Measurements from ENCODE around the gene CGB3.
"Not testable (repeated sequence)": the region's sequence is repeated elsewhere in the genome, so short reads cannot be mapped to it uniquely, and the experiment has no call there.

Gene CGB3

GRCh38 chr19:49038557-49039276 is 14.6 kb upstream of the CGB3 start:
- H3K27me3 ChIP-seq (replicated peaks; ENCODE audit: control insufficient read depth, insufficient read depth, low read length); H3K4me3 ChIP-seq (ENCODE audit: low read length); H3K9me3 ChIP-seq (ENCODE audit: control insufficient read depth, low read length); H3K36me3 ChIP-seq (ENCODE audit: control insufficient read depth, insufficient read depth, low read length, severe bottlenecking); DNase-seq (ENCODE audit: low read depth); H3K9ac ChIP-seq (ENCODE audit: low read length); H3K4me1 ChIP-seq (ENCODE audit: control insufficient read depth, insufficient read depth, low read length): not testable (repeated sequence)

- not testable (repeated sequence) for H3K36me3 ChIP-seq (ENCODE audit: control insufficient read depth, insufficient read depth, low read length, severe bottlenecking); H3K27me3 ChIP-seq (replicated peaks; ENCODE audit: control insufficient read depth, insufficient read depth, low read length); DNase-seq (ENCODE audit: low read depth); H3K4me1 ChIP-seq (ENCODE audit: control insufficient read depth, insufficient read depth, low read length); H3K9me3 ChIP-seq (ENCODE audit: control insufficient read depth, low read length); H3K9ac ChIP-seq (ENCODE audit: low read length); H3K4me3 ChIP-seq (ENCODE audit: low read length)
Observed at GRCh38 chr19:49038111-49038510, 14.0 kb upstream of the CGB3 start.

GRCh38 chr19:49036815-49037214 is 12.7 kb upstream of the CGB3 start, which contains the start of gene CGB1:
Gene CGB1, minus strand, starts transcription at chr19:49036895. Its CDS starts 184 bp downstream, at chr19:49036711.
- not testable (repeated sequence) for DNase-seq (ENCODE audit: low read depth)

GRCh38 chr19:49031642-49032301 is 7.6 kb upstream of the CGB3 start, which contains the start of gene CGB2:
Gene CGB2, plus strand, starts transcription at chr19:49031890. Its CDS starts 206 bp downstream, at chr19:49032096.
- not testable (repeated sequence) for H3K36me3 ChIP-seq (ENCODE audit: control insufficient read depth, insufficient read depth, low read length, severe bottlenecking); H3K27me3 ChIP-seq (replicated peaks; ENCODE audit: control insufficient read depth, insufficient read depth, low read length); H3K4me3 ChIP-seq (ENCODE audit: low read length); DNase-seq (ENCODE audit: low read depth); H3K4me1 ChIP-seq (ENCODE audit: control insufficient read depth, insufficient read depth, low read length); H3K9ac ChIP-seq (ENCODE audit: low read length); H3K9me3 ChIP-seq (ENCODE audit: control insufficient read depth, low read length)

More at GRCh38 chr19:49036815-49037214, 12.7 kb upstream of the CGB3 start, which contains the start of gene CGB1:
- H3K36me3 ChIP-seq (ENCODE audit: control insufficient read depth, insufficient read depth, low read length, severe bottlenecking); H3K9ac ChIP-seq (ENCODE audit: low read length); H3K9me3 ChIP-seq (ENCODE audit: control insufficient read depth, low read length); H3K4me1 ChIP-seq (ENCODE audit: control insufficient read depth, insufficient read depth, low read length); H3K4me3 ChIP-seq (ENCODE audit: low read length); H3K27me3 ChIP-seq (replicated peaks; ENCODE audit: control insufficient read depth, insufficient read depth, low read length): not testable (repeated sequence)

- H3K9me3 ChIP-seq (ENCODE audit: control insufficient read depth, low read length); DNase-seq (ENCODE audit: low read depth); H3K27me3 ChIP-seq (replicated peaks; ENCODE audit: control insufficient read depth, insufficient read depth, low read length); H3K36me3 ChIP-seq (ENCODE audit: control insufficient read depth, insufficient read depth, low read length, severe bottlenecking); H3K4me3 ChIP-seq (ENCODE audit: low read length); H3K4me1 ChIP-seq (ENCODE audit: control insufficient read depth, insufficient read depth, low read length); H3K9ac ChIP-seq (ENCODE audit: low read length): not testable (repeated sequence)
Observed at GRCh38 chr19:49030323-49030722, 6.2 kb upstream of the CGB3 start.

- DNase-seq (ENCODE audit: low read depth); H3K36me3 ChIP-seq (ENCODE audit: control insufficient read depth, insufficient read depth, low read length, severe bottlenecking); H3K9ac ChIP-seq (ENCODE audit: low read length); H3K4me3 ChIP-seq (ENCODE audit: low read length); H3K27me3 ChIP-seq (replicated peaks; ENCODE audit: control insufficient read depth, insufficient read depth, low read length); H3K9me3 ChIP-seq (ENCODE audit: control insufficient read depth, low read length); H3K4me1 ChIP-seq (ENCODE audit: control insufficient read depth, insufficient read depth, low read length): not testable (repeated sequence)
Observed at GRCh38 chr19:49029749-49030148, 5.6 kb upstream of the CGB3 start.

GRCh38 chr19:49028686-49029085 is 4.6 kb upstream of the CGB3 start:
- H3K4me1 ChIP-seq (ENCODE audit: control insufficient read depth, insufficient read depth, low read length); H3K9ac ChIP-seq (ENCODE audit: low read length); H3K36me3 ChIP-seq (ENCODE audit: control insufficient read depth, insufficient read depth, low read length, severe bottlenecking); H3K4me3 ChIP-seq (ENCODE audit: low read length); H3K9me3 ChIP-seq (ENCODE audit: control insufficient read depth, low read length); DNase-seq (ENCODE audit: low read depth); H3K27me3 ChIP-seq (replicated peaks; ENCODE audit: control insufficient read depth, insufficient read depth, low read length): not testable (repeated sequence)

GRCh38 chr19:49025599-49025998 is 1.5 kb upstream of the CGB3 start:
- H3K9me3 ChIP-seq (ENCODE audit: control insufficient read depth, low read length); H3K4me3 ChIP-seq (ENCODE audit: low read length); H3K4me1 ChIP-seq (ENCODE audit: control insufficient read depth, insufficient read depth, low read length); H3K36me3 ChIP-seq (ENCODE audit: control insufficient read depth, insufficient read depth, low read length, severe bottlenecking); DNase-seq (ENCODE audit: low read depth); H3K9ac ChIP-seq (ENCODE audit: low read length); H3K27me3 ChIP-seq (replicated peaks; ENCODE audit: control insufficient read depth, insufficient read depth, low read length): not testable (repeated sequence)

- not testable (repeated sequence) for H3K9ac ChIP-seq (ENCODE audit: low read length); H3K4me1 ChIP-seq (ENCODE audit: control insufficient read depth, insufficient read depth, low read length); H3K27me3 ChIP-seq (replicated peaks; ENCODE audit: control insufficient read depth, insufficient read depth, low read length); H3K4me3 ChIP-seq (ENCODE audit: low read length); DNase-seq (ENCODE audit: low read depth); H3K9me3 ChIP-seq (ENCODE audit: control insufficient read depth, low read length); H3K36me3 ChIP-seq (ENCODE audit: control insufficient read depth, insufficient read depth, low read length, severe bottlenecking)
Observed at GRCh38 chr19:49025088-49025487, 955 bp upstream of the CGB3 start.

GRCh38 chr19:49022116-49022515 is 2.0 kb downstream of the CGB3 start:
- H3K36me3 ChIP-seq (ENCODE audit: control insufficient read depth, insufficient read depth, low read length, severe bottlenecking) = no peaks in the 10 kb centered on the region
- no peak overlapping the region for H3K4me3 ChIP-seq (ENCODE audit: low read length)
- H3K4me1 ChIP-seq (ENCODE audit: control insufficient read depth, insufficient read depth, low read length) = peaks cover 10% of the 10 kb centered on the region
- no peak overlapping the region for H3K9ac ChIP-seq (ENCODE audit: low read length)
- no peaks in the 10 kb centered on the region for H3K9me3 ChIP-seq (ENCODE audit: control insufficient read depth, low read length)
- H3K27me3 ChIP-seq (replicated peaks; ENCODE audit: control insufficient read depth, insufficient read depth, low read length) = peaks cover 13% of the 10 kb centered on the region
- DNase-seq (ENCODE audit: low read depth) = no peak

GRCh38 chr19:49020931-49021895 is 2.9 kb downstream of the CGB3 start:
- Histone ChIP-seq H3K4me3 (ENCODE audit: low read length) (no peak overlapping the region), H3K9me3 (ENCODE audit: control insufficient read depth, low read length) (no peaks in the 10 kb centered on the region), H3K27me3 (replicated peaks; ENCODE audit: control insufficient read depth, insufficient read depth, low read length) (peaks cover 13% of the 10 kb centered on the region), H3K4me1 (ENCODE audit: control insufficient read depth, insufficient read depth, low read length) (peaks cover 10% of the 10 kb centered on the region), H3K36me3 (ENCODE audit: control insufficient read depth, insufficient read depth, low read length, severe bottlenecking) (no peaks in the 10 kb centered on the region), H3K9ac (ENCODE audit: low read length) (no peak overlapping the region)
- DNase-seq (ENCODE audit: low read depth) = no peak

Data from adipocyte (in vitro differentiated cells).